ENCODE results near the gene RAB40B.

RAB40B gene

DNA sequence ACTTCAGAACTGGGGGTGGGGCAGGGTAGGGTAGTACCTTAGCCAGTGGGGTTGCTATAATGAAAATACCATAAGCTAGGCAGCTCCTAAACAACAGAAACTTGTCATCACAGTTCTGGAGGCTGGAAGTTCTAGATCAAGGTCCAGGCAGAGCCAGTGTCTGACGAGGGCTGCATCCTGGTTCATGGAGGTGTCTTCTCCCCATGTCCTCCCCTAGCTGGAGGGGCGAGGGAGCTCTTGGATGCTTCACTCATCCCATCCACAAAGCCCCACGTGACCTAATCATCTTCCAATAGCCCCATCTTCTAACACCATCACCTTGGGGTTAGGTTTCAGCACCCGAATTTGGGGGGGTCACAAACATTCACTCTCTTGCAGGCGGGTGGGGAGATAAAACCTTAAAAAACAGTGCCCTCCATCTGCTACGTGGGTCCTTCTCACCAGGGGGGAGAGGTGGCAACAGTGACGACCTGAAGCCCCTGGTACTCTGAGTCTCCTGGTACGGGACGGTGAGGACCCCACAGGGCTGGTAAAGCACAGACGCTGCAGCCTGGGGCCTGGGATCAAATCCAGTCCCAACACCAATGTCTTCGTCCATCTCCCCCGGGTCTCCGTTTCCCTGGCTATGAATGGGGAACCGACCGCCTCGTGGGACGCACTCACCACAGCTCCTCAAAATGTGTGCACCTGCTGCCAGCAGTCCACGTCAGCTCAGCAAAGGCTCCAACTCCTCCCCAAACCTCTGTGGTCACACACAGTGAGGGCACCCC lies 22.8 kb downstream of the RAB40B start:
- H3K9ac ChIP-seq (ENCODE audit: low read depth, low read length, poor library complexity) = no peak overlapping the region
- H3K4ac ChIP-seq (ENCODE audit: low read length) = no peak overlapping the region
- no peak for DNase-seq (ENCODE audit: low spot score)
- H2AK5ac ChIP-seq (ENCODE audit: low read depth, low read length) = no peak overlapping the region
- H3K4me1 ChIP-seq (ENCODE audit: control insufficient read depth in 2 of 2, insufficient read depth in 1 of 2, low read depth in 1 of 2, low read length in 2 of 2) = peaks cover 0 to 2% of the 10 kb centered on the region in 2 donors
- no peak overlapping the region for H3K27ac ChIP-seq (replicated peaks; ENCODE audit: low read length)
- no peak overlapping the region for H2AFZ ChIP-seq (ENCODE audit: low read length)
- peak overlapping the region; percentile 94 for H3K14ac ChIP-seq (ENCODE audit: low read length)
- H2BK120ac ChIP-seq (ENCODE audit: low read depth, low read length) = no peak overlapping the region
- H3K4me2 ChIP-seq (ENCODE audit: insufficient read depth, low read length, poor library complexity, severe bottlenecking) = no peak overlapping the region
- H2BK15ac ChIP-seq (ENCODE audit: low read length) = no peak overlapping the region
- peak overlapping the region in 1 of 2 donors; percentile 32 for H3K4me3 ChIP-seq (ENCODE audit: low read length in 2 of 2)
- no peak overlapping the region for H4K91ac ChIP-seq (ENCODE audit: low read depth, low read length, poor library complexity)
- no peak overlapping the region for H3K23ac ChIP-seq (ENCODE audit: low read depth, low read length, poor library complexity)
- peaks cover 0 to 2% of the 10 kb centered on the region in 2 donors for H3K9me3 ChIP-seq (replicated peaks in 1 of 2; ENCODE audit: control insufficient read depth in 2 of 2, insufficient read depth in 1 of 2, low read depth in 1 of 2, low read length in 2 of 2)
- H2BK5ac ChIP-seq (ENCODE audit: low read length) = no peak overlapping the region
- peaks cover 3% of the 10 kb centered on the region for H3K79me1 ChIP-seq (ENCODE audit: low read depth, low read length)
- no CpG with 5 or more reads among the region's 18 CpGs for WGBS, 2 donors (ENCODE audit: extremely low coverage in 2 of 2, insufficient read length in 2 of 2, insufficient replicate concordance in 1 of 2)
- no peak overlapping the region for H2BK12ac ChIP-seq (ENCODE audit: low read length)
- H4K8ac ChIP-seq (ENCODE audit: low read depth, low read length) = no peak overlapping the region
- H3K18ac ChIP-seq (ENCODE audit: low read length) = no peak overlapping the region
- no peaks in the 10 kb centered on the region for H3K27me3 ChIP-seq (ENCODE audit: control insufficient read depth in 3 of 3, insufficient read depth in 3 of 3, low read depth in 1 of 3, low read length in 3 of 3)
- H3K36me3 ChIP-seq (replicated peaks in 1 of 2; ENCODE audit: control insufficient read depth in 2 of 2, insufficient read depth in 2 of 2, low read length in 2 of 2) = no peaks in the 10 kb centered on the region

DNA sequence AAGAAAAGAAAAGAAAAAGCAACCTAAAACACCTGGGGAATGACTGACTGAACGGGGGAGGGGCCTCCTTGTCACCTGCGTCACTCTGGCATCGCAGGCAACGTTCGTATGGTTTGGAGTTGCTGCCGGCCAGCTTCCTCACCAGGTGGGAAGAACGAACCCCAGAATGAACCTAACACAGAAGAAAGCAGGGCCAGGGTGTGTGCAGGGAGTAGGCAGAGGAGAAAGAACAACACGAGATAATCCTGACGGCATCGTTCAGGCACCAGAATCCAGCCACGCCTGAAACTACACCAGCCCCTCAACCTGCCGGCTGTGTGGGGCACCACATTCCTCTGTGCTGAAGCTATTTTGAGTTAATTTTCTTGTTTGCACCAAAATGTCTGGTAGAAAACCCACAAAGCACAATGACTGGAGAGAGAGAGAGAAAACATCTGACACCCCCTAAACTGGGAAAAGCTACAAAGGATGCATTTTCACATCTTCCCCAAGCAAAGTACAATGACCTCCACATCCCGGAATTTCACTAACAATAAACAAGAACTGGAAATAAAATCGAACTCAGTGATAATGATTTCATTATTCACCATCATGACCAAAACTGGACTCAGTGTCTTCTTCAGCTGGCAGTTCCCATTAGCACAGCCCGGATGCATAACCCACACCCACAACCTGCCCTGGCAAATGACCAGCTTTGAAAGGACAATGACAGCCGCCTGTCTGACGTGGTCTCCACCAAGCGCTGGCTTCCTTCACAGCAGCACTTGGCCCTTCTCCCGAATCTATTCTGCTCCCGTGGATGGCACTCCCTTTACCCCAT lies 23.6 kb downstream of the RAB40B start:
- Histone ChIP-seq H2BK120ac (ENCODE audit: low read depth, low read length) (no peak overlapping the region), H3K27ac (replicated peaks; ENCODE audit: low read length) (no peak overlapping the region), H3K4me3 (ENCODE audit: low read length in 2 of 2) (no peak overlapping the region), H4K91ac (ENCODE audit: low read depth, low read length, poor library complexity) (no peak overlapping the region), H3K9me3 (replicated peaks in 1 of 2; ENCODE audit: control insufficient read depth in 2 of 2, insufficient read depth in 1 of 2, low read depth in 1 of 2, low read length in 2 of 2) (peaks cover 0 to 2% of the 10 kb centered on the region in 2 donors), H2BK12ac (ENCODE audit: low read length) (no peak overlapping the region), H3K4ac (ENCODE audit: low read length) (no peak overlapping the region), H3K79me1 (ENCODE audit: low read depth, low read length) (peaks cover 3% of the 10 kb centered on the region), H3K9ac (ENCODE audit: low read depth, low read length, poor library complexity) (peak overlapping the region; percentile 44), H3K23ac (ENCODE audit: low read depth, low read length, poor library complexity) (no peak overlapping the region), H3K4me2 (ENCODE audit: insufficient read depth, low read length, poor library complexity, severe bottlenecking) (no peak overlapping the region), H3K14ac (ENCODE audit: low read length) (no peak overlapping the region), H3K4me1 (ENCODE audit: control insufficient read depth in 2 of 2, insufficient read depth in 1 of 2, low read depth in 1 of 2, low read length in 2 of 2) (peaks cover 0 to 2% of the 10 kb centered on the region in 2 donors), H2BK15ac (ENCODE audit: low read length) (no peak overlapping the region), H3K27me3 (ENCODE audit: control insufficient read depth in 3 of 3, insufficient read depth in 3 of 3, low read depth in 1 of 3, low read length in 3 of 3) (no peaks in the 10 kb centered on the region), H4K8ac (ENCODE audit: low read depth, low read length) (no peak overlapping the region), H3K18ac (ENCODE audit: low read length) (peak overlapping the region; percentile 28), H2AK5ac (ENCODE audit: low read depth, low read length) (no peak overlapping the region), H3K36me3 (replicated peaks in 1 of 2; ENCODE audit: control insufficient read depth in 2 of 2, insufficient read depth in 2 of 2, low read length in 2 of 2) (no peaks in the 10 kb centered on the region), H2BK5ac (ENCODE audit: low read length) (no peak overlapping the region), H2AFZ (ENCODE audit: low read length) (no peak overlapping the region)
- no peak for DNase-seq (ENCODE audit: low spot score)
- no CpG with 5 or more reads among the region's 20 CpGs for WGBS, 2 donors (ENCODE audit: extremely low coverage in 2 of 2, insufficient read length in 2 of 2, insufficient replicate concordance in 1 of 2)

DNA sequence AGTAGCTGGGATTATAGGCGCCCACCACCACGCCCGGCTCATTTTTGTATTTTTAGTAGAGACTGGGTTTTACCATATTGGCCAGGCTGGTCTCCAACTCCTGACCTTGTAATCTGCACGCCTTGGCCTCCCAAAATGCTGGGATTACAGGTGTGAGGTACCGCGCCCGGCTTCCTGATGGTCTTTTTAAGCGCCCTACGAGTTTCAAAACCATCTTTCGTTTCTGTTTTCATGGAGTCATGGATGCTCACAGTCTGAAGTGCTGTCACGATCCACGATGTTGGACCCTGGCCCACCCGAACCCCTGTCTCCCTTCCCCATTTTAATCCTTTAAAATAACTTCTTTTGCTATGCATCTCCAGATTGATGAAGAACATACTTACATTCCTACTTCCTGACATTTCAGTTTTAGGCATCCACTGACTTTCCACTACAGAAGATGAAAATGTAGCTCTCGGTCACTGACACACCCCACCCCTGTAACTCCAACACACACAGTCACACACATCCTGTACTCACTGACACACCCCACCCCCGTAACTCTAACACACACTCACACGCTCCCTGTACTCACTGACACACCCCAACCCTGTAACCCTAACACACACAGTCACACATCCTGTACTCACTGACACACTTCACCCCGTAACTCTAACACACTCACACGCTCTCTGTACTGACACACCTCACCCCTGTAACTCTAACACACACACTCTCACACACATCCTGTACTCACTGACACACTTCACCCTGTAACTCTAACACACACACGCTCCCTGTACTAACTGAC lies 27.6 kb downstream of the RAB40B start:
- H3K4ac ChIP-seq (ENCODE audit: low read length) = no peak overlapping the region
- 100% methylated on average over 2 of the region's 19 CpGs; no CpG with 5 or more reads in 1 of the 2 donors for WGBS, 2 donors (ENCODE audit: extremely low coverage in 2 of 2, insufficient read length in 2 of 2, insufficient replicate concordance in 1 of 2)
- no peak overlapping the region for H2BK12ac ChIP-seq (ENCODE audit: low read length)
- DNase-seq (ENCODE audit: low spot score) = no peak
- H2BK120ac ChIP-seq (ENCODE audit: low read depth, low read length) = no peak overlapping the region
- no peaks in the 10 kb centered on the region for H3K36me3 ChIP-seq (replicated peaks in 1 of 2; ENCODE audit: control insufficient read depth in 2 of 2, insufficient read depth in 2 of 2, low read length in 2 of 2)
- no peak overlapping the region for H2BK15ac ChIP-seq (ENCODE audit: low read length)
- H3K23ac ChIP-seq (ENCODE audit: low read depth, low read length, poor library complexity) = no peak overlapping the region
- no peak overlapping the region for H2BK5ac ChIP-seq (ENCODE audit: low read length)
- H3K27me3 ChIP-seq (ENCODE audit: control insufficient read depth in 3 of 3, insufficient read depth in 3 of 3, low read depth in 1 of 3, low read length in 3 of 3) = no peaks in the 10 kb centered on the region
- H3K18ac ChIP-seq (ENCODE audit: low read length) = no peak overlapping the region
- peaks cover 0 to 2% of the 10 kb centered on the region in 2 donors for H3K9me3 ChIP-seq (replicated peaks in 1 of 2; ENCODE audit: control insufficient read depth in 2 of 2, insufficient read depth in 1 of 2, low read depth in 1 of 2, low read length in 2 of 2)
- H4K8ac ChIP-seq (ENCODE audit: low read depth, low read length) = no peak overlapping the region
- no peak overlapping the region for H3K4me3 ChIP-seq (ENCODE audit: low read length in 2 of 2)
- H3K27ac ChIP-seq (replicated peaks; ENCODE audit: low read length) = no peak overlapping the region
- no peak overlapping the region for H2AFZ ChIP-seq (ENCODE audit: low read length)
- H3K14ac ChIP-seq (ENCODE audit: low read length) = no peak overlapping the region
- H4K91ac ChIP-seq (ENCODE audit: low read depth, low read length, poor library complexity) = no peak overlapping the region
- no peak overlapping the region for H3K4me2 ChIP-seq (ENCODE audit: insufficient read depth, low read length, poor library complexity, severe bottlenecking)
- peaks cover 1% of the 10 kb centered on the region for H3K79me1 ChIP-seq (ENCODE audit: low read depth, low read length)
- H3K4me1 ChIP-seq (ENCODE audit: control insufficient read depth in 2 of 2, insufficient read depth in 1 of 2, low read depth in 1 of 2, low read length in 2 of 2) = peaks cover 0 to 3% of the 10 kb centered on the region in 2 donors
- no peak overlapping the region for H3K9ac ChIP-seq (ENCODE audit: low read depth, low read length, poor library complexity)
- no peak overlapping the region for H2AK5ac ChIP-seq (ENCODE audit: low read depth, low read length)

Data from neuronal stem cell (in vitro differentiated cells).